Measurements from ENCODE around the gene MORN1.
A peak's percentile ranks its signal among the peaks of the same experiment; 100 is the strongest.

- TF ChIP-seq CTCF (IDR thresholded peaks at IDR 0.05) (peak; percentile 23 to 47 (median 36)), POLR2A (IDR thresholded peaks at IDR 0.05) (no peak)
These were observed 79.9 kb downstream of the MORN1 start for GRCh38 chr1:2311184-2312032.

All from uterus (tissue), 2 donors.